Measurements from ENCODE around the gene TMEM95.
"Not testable (repeated sequence)": the region's sequence is repeated elsewhere in the genome, so short reads cannot be mapped to it uniquely, and the experiment has no call there.

Gene TMEM95

GRCh38 chr17:7354262-7354843 is 603 bp upstream of the TMEM95 start:
- no peak for TF ChIP-seq CTCF (IDR thresholded peaks at IDR 0.05; ENCODE audit: low read depth, low read length)
- peak overlapping the region in 1 of 2 donors; percentile 94 for H3K4me3 ChIP-seq (replicated peaks in 1 of 2; ENCODE audit: low read depth in 2 of 2, low read length in 2 of 2)
- DNase-seq (ENCODE audit: low read depth in 2 of 2), result peak; percentile 46 to 71

- no peak overlapping the region for H3K4me3 ChIP-seq (replicated peaks in 1 of 2; ENCODE audit: low read depth in 2 of 2, low read length in 2 of 2)
- TF ChIP-seq CTCF (IDR thresholded peaks at IDR 0.05; ENCODE audit: low read depth, low read length), result no peak
- DNase-seq (ENCODE audit: low read depth in 2 of 2), result no peak
Observed at GRCh38 chr17:7355573-7355972, 617 bp downstream of the TMEM95 start.

- peak; percentile 73 to 78 for DNase-seq (ENCODE audit: low read depth in 2 of 2)
- TF ChIP-seq CTCF (IDR thresholded peaks at IDR 0.05; ENCODE audit: low read depth, low read length), result peak; percentile 85
- no peak overlapping the region for H3K4me3 ChIP-seq (replicated peaks in 1 of 2; ENCODE audit: low read depth in 2 of 2, low read length in 2 of 2)
Observed at GRCh38 chr17:7356072-7356549, 1.2 kb downstream of the TMEM95 start.

- TF ChIP-seq CTCF (IDR thresholded peaks at IDR 0.05; ENCODE audit: low read depth, low read length), result no peak
- no peak overlapping the region for H3K4me3 ChIP-seq (replicated peaks in 1 of 2; ENCODE audit: low read depth in 2 of 2, low read length in 2 of 2)
- DNase-seq (ENCODE audit: low read depth in 2 of 2), result no peak
Observed at GRCh38 chr17:7356756-7357155, 1.8 kb downstream of the TMEM95 start.

- no peak overlapping the region for H3K4me3 ChIP-seq (replicated peaks in 1 of 2; ENCODE audit: low read depth in 2 of 2, low read length in 2 of 2)
- no peak for DNase-seq (ENCODE audit: low read depth in 2 of 2)
- no peak for TF ChIP-seq CTCF (IDR thresholded peaks at IDR 0.05; ENCODE audit: low read depth, low read length)
Observed at GRCh38 chr17:7357381-7357780, 2.4 kb downstream of the TMEM95 start.

- no peak for DNase-seq (ENCODE audit: low read depth in 2 of 2)
- no peak for TF ChIP-seq CTCF (IDR thresholded peaks at IDR 0.05; ENCODE audit: low read depth, low read length)
- H3K4me3 ChIP-seq (replicated peaks in 1 of 2; ENCODE audit: low read depth in 2 of 2, low read length in 2 of 2), result no peak overlapping the region
Observed at GRCh38 chr17:7361906-7362305, 7.0 kb downstream of the TMEM95 start.

- no peak for TF ChIP-seq CTCF (IDR thresholded peaks at IDR 0.05; ENCODE audit: low read depth, low read length)
- peak in 1 of 2 donors; percentile 43 for DNase-seq (ENCODE audit: low read depth in 2 of 2)
- H3K4me3 ChIP-seq (replicated peaks in 1 of 2; ENCODE audit: low read depth in 2 of 2, low read length in 2 of 2), result no peak overlapping the region
Observed at GRCh38 chr17:7363311-7363710, 8.4 kb downstream of the TMEM95 start.

- not testable (repeated sequence) for DNase-seq (ENCODE audit: low read depth in 2 of 2); H3K4me3 ChIP-seq (replicated peaks in 1 of 2; ENCODE audit: low read depth in 2 of 2, low read length in 2 of 2)
Observed at GRCh38 chr17:7365963-7366362, 11.0 kb downstream of the TMEM95 start.
